ENCODE measurements around the gene POP7. TPM values are rescaled to one million over a fixed set of nuclear protein-coding genes. Genes with fewer than 3 reads are reported as not detected.
"Not testable (repeated sequence)": the region's sequence is repeated elsewhere in the genome, so short reads cannot be mapped to it uniquely, and the experiment has no call there.

Gene POP7
- total and polyA plus RNA-seq, 9 donors: 23.5 to 31.6 (median 25.4) TPM

DNA sequence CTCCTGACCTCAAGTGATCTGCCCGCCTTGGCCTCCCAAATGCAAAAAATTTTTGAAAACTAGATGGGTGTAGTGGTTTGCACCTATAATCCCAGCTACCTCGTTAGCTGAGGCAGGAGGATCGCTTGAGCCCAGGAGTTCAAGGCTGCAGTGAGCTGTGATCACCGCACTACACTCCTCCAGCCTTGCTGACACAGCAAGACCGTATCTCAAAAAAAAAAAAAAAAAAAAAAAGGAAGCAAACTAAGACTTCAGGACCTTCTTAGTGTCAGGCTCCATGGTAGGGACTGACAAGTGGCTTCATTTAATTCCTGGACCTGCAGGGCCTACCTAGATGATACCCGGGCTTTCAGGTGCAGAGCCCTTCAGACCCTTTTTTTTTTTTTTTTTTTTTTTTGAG, 2.5 kb downstream of the POP7 start:
- Histone ChIP-seq H3K36me3 (ENCODE audit: control insufficient read depth, insufficient read depth, low read length) (peaks cover 7% of the 10 kb centered on the region), H3K4me1 (ENCODE audit: control insufficient read depth, insufficient read depth, low read length) (peaks cover 16% of the 10 kb centered on the region), H3K27me3 (ENCODE audit: control insufficient read depth, insufficient read depth, low read length) (no peaks in the 10 kb centered on the region), H3K9me3 (replicated peaks; ENCODE audit: control insufficient read depth, low read depth, low read length) (no peaks in the 10 kb centered on the region), H3K27ac (ENCODE audit: low read length) (no peak overlapping the region), H3K4me3 (ENCODE audit: low read length) (no peak overlapping the region)
- DNase-seq: no peak
- 100% methylated on average over 1 of the region's 6 CpGs for WGBS (ENCODE audit: insufficient coverage)

DNA sequence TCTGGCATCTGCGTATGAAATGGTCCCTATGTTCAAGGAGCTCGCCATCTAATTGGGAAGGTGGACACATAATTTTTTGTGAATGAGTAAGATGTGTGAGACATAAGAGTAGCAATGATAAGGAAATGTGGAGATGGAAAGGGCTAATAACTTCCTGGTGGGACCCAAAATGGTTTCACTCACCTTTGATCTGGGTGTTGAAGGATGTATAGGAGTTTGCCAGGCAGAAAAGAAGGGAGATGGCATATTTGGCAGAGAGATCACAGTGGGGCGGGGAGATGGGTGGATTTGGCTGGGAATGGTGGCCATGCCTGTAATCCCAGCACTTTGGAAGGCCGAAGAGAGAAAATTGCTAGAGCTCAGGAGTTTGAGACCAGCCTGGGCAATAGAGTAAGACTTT, 4.5 kb downstream of the POP7 start:
- Histone ChIP-seq H3K27me3 (ENCODE audit: control insufficient read depth, insufficient read depth, low read length) (no peaks in the 10 kb centered on the region), H3K27ac (ENCODE audit: low read length) (no peak overlapping the region), H3K4me3 (ENCODE audit: low read length) (no peak overlapping the region), H3K9me3 (replicated peaks; ENCODE audit: control insufficient read depth, low read depth, low read length) (no peaks in the 10 kb centered on the region), H3K4me1 (ENCODE audit: control insufficient read depth, insufficient read depth, low read length) (peaks cover 8% of the 10 kb centered on the region), H3K36me3 (ENCODE audit: control insufficient read depth, insufficient read depth, low read length) (peaks cover 7% of the 10 kb centered on the region)
- 83% methylated on average over 4 of the region's 4 CpGs for WGBS (ENCODE audit: insufficient coverage)
- no peak for DNase-seq

GRCh38 chr7:100711369-100711768, 5.4 kb downstream of the POP7 start:
- Histone ChIP-seq H3K4me3 (ENCODE audit: low read length) (no peak overlapping the region), H3K36me3 (ENCODE audit: control insufficient read depth, insufficient read depth, low read length) (peaks cover 7% of the 10 kb centered on the region), H3K4me1 (ENCODE audit: control insufficient read depth, insufficient read depth, low read length) (peaks cover 8% of the 10 kb centered on the region), H3K27ac (ENCODE audit: low read length) (no peak overlapping the region), H3K9me3 (replicated peaks; ENCODE audit: control insufficient read depth, low read depth, low read length) (no peaks in the 10 kb centered on the region), H3K27me3 (ENCODE audit: control insufficient read depth, insufficient read depth, low read length) (no peaks in the 10 kb centered on the region)
- DNase-seq: no peak
- 81% methylated on average over 9 of the region's 11 CpGs for WGBS (ENCODE audit: insufficient coverage)

- Histone ChIP-seq H3K9me3 (replicated peaks; ENCODE audit: control insufficient read depth, low read depth, low read length) (peaks cover 2% of the 10 kb centered on the region), H3K36me3 (ENCODE audit: control insufficient read depth, insufficient read depth, low read length) (no peaks in the 10 kb centered on the region), H3K27ac (ENCODE audit: low read length) (no peak overlapping the region), H3K4me3 (ENCODE audit: low read length) (no peak overlapping the region), H3K27me3 (ENCODE audit: control insufficient read depth, insufficient read depth, low read length) (peaks cover 13% of the 10 kb centered on the region), H3K4me1 (ENCODE audit: control insufficient read depth, insufficient read depth, low read length) (no peaks in the 10 kb centered on the region)
- 40% methylated on average over 5 of the region's 8 CpGs for WGBS (ENCODE audit: insufficient coverage)
- peak; percentile 50 for DNase-seq
These were observed 8.8 kb downstream of the POP7 start for GRCh38 chr7:100714725-100715124.

- 92% methylated on average over 2 of the region's 2 CpGs for WGBS (ENCODE audit: insufficient coverage)
- DNase-seq; H3K4me1 ChIP-seq (ENCODE audit: control insufficient read depth, insufficient read depth, low read length); H3K36me3 ChIP-seq (ENCODE audit: control insufficient read depth, insufficient read depth, low read length); H3K9me3 ChIP-seq (replicated peaks; ENCODE audit: control insufficient read depth, low read depth, low read length); H3K4me3 ChIP-seq (ENCODE audit: low read length); H3K27ac ChIP-seq (ENCODE audit: low read length): not testable (repeated sequence)
- H3K27me3 ChIP-seq (ENCODE audit: control insufficient read depth, insufficient read depth, low read length): peaks cover 36% of the 10 kb centered on the region
These were observed 11.2 kb downstream of the POP7 start for GRCh38 chr7:100717073-100717472.

DNA sequence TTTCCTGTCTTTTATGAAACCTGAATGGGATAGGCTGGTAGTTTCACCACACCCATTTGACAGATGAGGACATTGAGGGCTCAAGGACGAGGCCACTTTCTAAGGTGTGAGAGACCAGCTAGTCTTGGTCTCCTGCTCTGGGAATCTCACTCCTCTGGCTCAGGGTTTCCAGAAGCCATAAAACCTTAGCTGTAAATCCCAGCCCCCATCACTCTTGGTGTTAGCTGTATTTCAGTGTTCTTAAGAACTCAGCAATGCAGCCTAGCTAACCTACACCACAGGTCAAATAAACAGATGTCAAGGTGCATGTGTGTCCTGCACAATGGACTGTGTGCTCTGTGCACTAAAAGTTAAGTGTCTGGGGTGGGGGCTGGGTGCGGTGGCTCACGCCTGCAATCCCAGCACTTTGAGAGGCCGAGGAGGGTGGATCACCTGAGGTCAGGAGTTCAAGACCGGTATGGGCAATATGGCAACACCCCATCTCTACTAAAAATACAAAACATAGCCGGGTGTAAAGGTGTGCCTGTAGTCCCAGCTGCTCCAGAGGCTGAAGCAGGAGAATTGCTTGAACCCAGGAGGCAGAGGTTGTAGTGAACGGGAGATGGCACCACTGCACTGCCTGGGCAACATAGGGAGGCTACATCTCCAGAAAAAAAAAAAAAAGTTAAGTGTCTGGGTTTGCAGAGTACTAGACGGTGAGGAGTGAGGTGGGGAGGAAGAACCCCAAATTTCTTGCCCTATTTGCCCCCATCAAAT, 13.8 kb downstream of the POP7 start:
- Histone ChIP-seq H3K27ac (ENCODE audit: low read length) (no peak overlapping the region), H3K9me3 (replicated peaks; ENCODE audit: control insufficient read depth, low read depth, low read length) (peaks cover 2% of the 10 kb centered on the region), H3K4me1 (ENCODE audit: control insufficient read depth, insufficient read depth, low read length) (peaks cover 5% of the 10 kb centered on the region), H3K36me3 (ENCODE audit: control insufficient read depth, insufficient read depth, low read length) (no peaks in the 10 kb centered on the region), H3K4me3 (ENCODE audit: low read length) (no peak overlapping the region), H3K27me3 (ENCODE audit: control insufficient read depth, insufficient read depth, low read length) (peaks cover 55% of the 10 kb centered on the region)
- 27% methylated on average over 2 of the region's 8 CpGs for WGBS (ENCODE audit: insufficient coverage)
- no peak for DNase-seq

- H3K36me3 ChIP-seq (ENCODE audit: control insufficient read depth, insufficient read depth, low read length): no peaks in the 10 kb centered on the region
- no peak within 1 kb of the TSS for H3K27ac ChIP-seq (ENCODE audit: low read length)
- peaks cover 2% of the 10 kb centered on the region for H3K9me3 ChIP-seq (replicated peaks; ENCODE audit: control insufficient read depth, low read depth, low read length)
- WGBS (ENCODE audit: insufficient coverage): 0% methylated on average over 14 of the region's 21 CpGs
- peaks cover 7% of the 10 kb centered on the region for H3K4me1 ChIP-seq (ENCODE audit: control insufficient read depth, insufficient read depth, low read length)
- DNase-seq: no peak
- H3K4me3 ChIP-seq (ENCODE audit: low read length): no peak within 1 kb of the TSS
- H3K27me3 ChIP-seq (ENCODE audit: control insufficient read depth, insufficient read depth, low read length): peaks cover 57% of the 10 kb centered on the region
These were observed 14.4 kb downstream of the POP7 start, which contains the start of gene EPO for GRCh38 chr7:100720279-100720670. Gene EPO, plus strand, starts transcription at chr7:100720468. Its CDS starts 513 bp downstream, at chr7:100720981.

- DNase-seq: no peak
- Histone ChIP-seq H3K36me3 (ENCODE audit: control insufficient read depth, insufficient read depth, low read length) (no peaks in the 10 kb centered on the region), H3K9me3 (replicated peaks; ENCODE audit: control insufficient read depth, low read depth, low read length) (peaks cover 2% of the 10 kb centered on the region), H3K4me1 (ENCODE audit: control insufficient read depth, insufficient read depth, low read length) (peaks cover 7% of the 10 kb centered on the region), H3K27ac (ENCODE audit: low read length) (no peak overlapping the region), H3K27me3 (ENCODE audit: control insufficient read depth, insufficient read depth, low read length) (peaks cover 60% of the 10 kb centered on the region), H3K4me3 (ENCODE audit: low read length) (no peak overlapping the region)
- 4% methylated on average over 56 of the region's 56 CpGs for WGBS (ENCODE audit: insufficient coverage)
These were observed 15.0 kb downstream of the POP7 start for GRCh38 chr7:100720671-100721504.

- Histone ChIP-seq H3K27ac (ENCODE audit: low read length) (no peak overlapping the region), H3K4me3 (ENCODE audit: low read length) (no peak overlapping the region), H3K4me1 (ENCODE audit: control insufficient read depth, insufficient read depth, low read length) (peaks cover 7% of the 10 kb centered on the region), H3K27me3 (ENCODE audit: control insufficient read depth, insufficient read depth, low read length) (peaks cover 60% of the 10 kb centered on the region), H3K36me3 (ENCODE audit: control insufficient read depth, insufficient read depth, low read length) (no peaks in the 10 kb centered on the region), H3K9me3 (replicated peaks; ENCODE audit: control insufficient read depth, low read depth, low read length) (peaks cover 2% of the 10 kb centered on the region)
- no peak for DNase-seq
- WGBS (ENCODE audit: insufficient coverage): 83% methylated on average over 3 of the region's 8 CpGs
These were observed 15.5 kb downstream of the POP7 start for GRCh38 chr7:100721505-100721812.

DNA sequence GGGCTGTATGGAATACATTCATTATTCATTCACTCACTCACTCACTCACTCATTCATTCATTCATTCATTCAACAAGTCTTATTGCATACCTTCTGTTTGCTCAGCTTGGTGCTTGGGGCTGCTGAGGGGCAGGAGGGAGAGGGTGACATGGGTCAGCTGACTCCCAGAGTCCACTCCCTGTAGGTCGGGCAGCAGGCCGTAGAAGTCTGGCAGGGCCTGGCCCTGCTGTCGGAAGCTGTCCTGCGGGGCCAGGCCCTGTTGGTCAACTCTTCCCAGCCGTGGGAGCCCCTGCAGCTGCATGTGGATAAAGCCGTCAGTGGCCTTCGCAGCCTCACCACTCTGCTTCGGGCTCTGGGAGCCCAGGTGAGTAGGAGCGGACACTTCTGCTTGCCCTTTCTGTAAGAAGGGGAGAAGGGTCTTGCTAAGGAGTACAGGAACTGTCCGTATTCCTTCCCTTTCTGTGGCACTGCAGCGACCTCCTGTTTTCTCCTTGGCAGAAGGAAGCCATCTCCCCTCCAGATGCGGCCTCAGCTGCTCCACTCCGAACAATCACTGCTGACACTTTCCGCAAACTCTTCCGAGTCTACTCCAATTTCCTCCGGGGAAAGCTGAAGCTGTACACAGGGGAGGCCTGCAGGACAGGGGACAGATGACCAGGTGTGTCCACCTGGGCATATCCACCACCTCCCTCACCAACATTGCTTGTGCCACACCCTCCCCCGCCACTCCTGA, 16.7 kb downstream of the POP7 start:
- Histone ChIP-seq H3K4me1 (ENCODE audit: control insufficient read depth, insufficient read depth, low read length) (peaks cover 9% of the 10 kb centered on the region), H3K27ac (ENCODE audit: low read length) (no peak overlapping the region), H3K36me3 (ENCODE audit: control insufficient read depth, insufficient read depth, low read length) (no peaks in the 10 kb centered on the region), H3K4me3 (ENCODE audit: low read length) (no peak overlapping the region), H3K9me3 (replicated peaks; ENCODE audit: control insufficient read depth, low read depth, low read length) (peaks cover 2% of the 10 kb centered on the region), H3K27me3 (ENCODE audit: control insufficient read depth, insufficient read depth, low read length) (peaks cover 62% of the 10 kb centered on the region)
- WGBS (ENCODE audit: insufficient coverage): 64% methylated on average over 15 of the region's 17 CpGs
- DNase-seq: no peak

Data from muscle of leg (tissue), 11 donors.